CD4-positive, alpha-beta memory T cell (primary cell): ENCODE data around the gene HOXC12. TPM values are rescaled to one million over a fixed set of nuclear protein-coding genes. Genes with fewer than 3 reads are reported as not detected.

Experiments
- CTCF ChIA-PET: fragments of 350-600 bp; sonication (Branson Sonifier 250); formaldehyde crosslinking; loops from one replicate; lab custom pipeline; 2021; ENCODE audit warnings: inconsistent platforms; ENCODE audit not compliant: partially characterized antibody; lab: Charles Lee
- POLR2A ChIA-PET: fragments of 350-600 bp; sonication (Branson Sonifier 250); formaldehyde crosslinking; loops from one replicate; lab custom pipeline; 2021; ENCODE audit not compliant: partially characterized antibody; lab: Charles Lee
- DNase-seq, 5 donors: peaks; one replicate each; pipeline versions ENCODE4 v3.0.0 to v3.0.0-alpha.2; 2020 to 2022; ENCODE audit warnings: mixed read lengths in 1 of 5
- H3K27ac ChIP-seq: one replicate; pipeline ENCODE4 v1.7.0; 2013; ENCODE audit warnings: low read depth, low read length
- H3K27me3 ChIP-seq: 2 replicates; pipeline ENCODE4 v1.7.0; 2013; ENCODE audit warnings: mild to moderate bottlenecking, low read length, moderate library complexity; ENCODE audit not compliant: insufficient read depth
- H3K36me3 ChIP-seq: 2 replicates; pipeline ENCODE4 v1.7.0; 2013; ENCODE audit warnings: mild to moderate bottlenecking, low read length, moderate library complexity; ENCODE audit not compliant: insufficient read depth
- H3K4me1 ChIP-seq: 2 replicates; pipeline ENCODE4 v1.7.0; 2013; ENCODE audit warnings: mild to moderate bottlenecking, low read length, moderate library complexity; ENCODE audit not compliant: insufficient read depth
- H3K4me3 ChIP-seq, 2 donors: one replicate each; pipeline ENCODE4 v1.7.0; 2013; ENCODE audit warnings: low read length in 2 of 2, mild to moderate bottlenecking in 1 of 2
- H3K9me3 ChIP-seq, 2 donors: one replicate each; pipeline ENCODE4 v1.7.0; 2013; ENCODE audit warnings: low read length in 2 of 2, control low read depth in 1 of 2; ENCODE audit not compliant: control insufficient read depth in 1 of 2
- H3K27ac Mint-ChIP-seq, 7 donors: one replicate each; pipeline ENCODE4 v1.8.0; 2020 to 2021; ENCODE audit warnings: mixed read lengths in 7 of 7, mild to moderate bottlenecking in 6 of 7, inconsistent platforms in 3 of 7, moderate library complexity in 3 of 7
- H3K27me3 Mint-ChIP-seq, 2 donors: one replicate each; pipeline ENCODE4 v1.8.0; 2020 to 2021; ENCODE audit warnings: mixed read lengths in 2 of 2
- H3K36me3 Mint-ChIP-seq, 2 donors: one replicate each; pipeline ENCODE4 v1.8.0; 2020 to 2021; ENCODE audit warnings: mixed read lengths in 2 of 2, inconsistent platforms in 1 of 2, mild to moderate bottlenecking in 1 of 2
- H3K4me1 Mint-ChIP-seq, 4 donors: one replicate each; pipeline ENCODE4 v1.8.0; 2020 to 2021; ENCODE audit warnings: mixed read lengths in 4 of 4, mild to moderate bottlenecking in 1 of 4
- H3K4me3 Mint-ChIP-seq, 8 donors: one replicate each; pipeline ENCODE4 v1.8.0; 2020 to 2021; ENCODE audit warnings: mixed read lengths in 8 of 8, mild to moderate bottlenecking in 7 of 8, moderate library complexity in 6 of 8, inconsistent platforms in 3 of 8
- H3K9me3 Mint-ChIP-seq, 8 donors: one replicate each; pipeline ENCODE4 v1.8.0; 2020 to 2021; ENCODE audit warnings: mixed read lengths in 8 of 8, mild to moderate bottlenecking in 5 of 8, inconsistent platforms in 3 of 8, moderate library complexity in 1 of 8
- intact Hi-C: fragments of 100-400 bp; cut with micrococcal nuclease; formaldehyde crosslinking; loops from one replicate; pipeline ENCODE4 v1.15.1; 2023
- polyA plus RNA-seq, 2 donors: library from polyadenylated mRNA; unstranded; fragments of 300-500 nt; fragmentation: Illumina TruSeq; gene quantifications; one replicate each; pipeline ENCODE4 v1.2.3, GENCODE V29; 2021
- total RNA-seq, 2 experiments: library from RNA; stranded (reverse); gene quantifications; one replicate each; pipeline ENCODE4 v1.2.3, GENCODE V29; 2021

HOXC12 gene
- total and polyA plus RNA-seq, 4 experiments from 2014 or later, result not detected

GRCh38 chr12:53986686-53987483 is 32.2 kb downstream of the HOXC12 start:
- Mint-ChIP-seq H3K4me3 (peak overlapping the region in 3 of 8 donors; percentile 25 to 76 (median 35)), H3K4me1 (peaks cover 19 to 62% (median 33%) of the 10 kb centered on the region in 4 donors), H3K27ac (peak overlapping the region in 3 of 7 donors; percentile 22 to 75 (median 55)), H3K27me3 (peaks cover 78 to 83% of the 10 kb centered on the region in 2 donors), H3K9me3 (peaks cover 0 to 30% (median 5%) of the 10 kb centered on the region in 8 donors), H3K36me3 (peaks cover 0 to 1% of the 10 kb centered on the region in 2 donors)
- H3K36me3 ChIP-seq, result no peaks in the 10 kb centered on the region
- POLR2A ChIA-PET, result interaction anchor here (1.1 kb wide), 1 partner anchor 12 kb away, joined by 3 read pairs; no protein-coding TSS in a partner anchor
- intact Hi-C loops, result loop anchor here (5.0 kb wide), 1 partner anchor 35 kb away; the partner anchor contains the start of gene HOXC12
- peaks cover 36% of the 10 kb centered on the region for H3K4me1 ChIP-seq
- no peak overlapping the region for H3K4me3 ChIP-seq
- H3K9me3 ChIP-seq, result no peaks in the 10 kb centered on the region
- CTCF ChIA-PET, result interaction anchor here (1.0 to 2.4 kb wide), 5 partner anchors 14 to 215 kb away, joined by 3 to 8 read pairs (median 3); partner anchors contain the start of gene HOXC11
- peaks cover 95% of the 10 kb centered on the region for H3K27me3 ChIP-seq
- no peak for DNase-seq
- no peak overlapping the region for H3K27ac ChIP-seq

GRCh38 chr12:53987787-53988230 is 33.1 kb downstream of the HOXC12 start:
- Histone ChIP-seq H3K27ac (no peak overlapping the region), H3K4me3 (no peak overlapping the region), H3K27me3 (peaks cover 95% of the 10 kb centered on the region), H3K9me3 (no peaks in the 10 kb centered on the region), H3K4me1 (peaks cover 36% of the 10 kb centered on the region), H3K36me3 (no peaks in the 10 kb centered on the region)
- H3K4me3 Mint-ChIP-seq, result peak overlapping the region in 1 of 8 donors; percentile 17
- intact Hi-C loops, result loop anchor here (5.0 kb wide), 1 partner anchor 36 kb away; the partner anchor contains the start of gene HOXC12
- DNase-seq, result no peak
- H3K27me3 Mint-ChIP-seq, result peaks cover 80 to 84% of the 10 kb centered on the region in 2 donors
- H3K36me3 Mint-ChIP-seq, result peaks cover 0 to 1% of the 10 kb centered on the region in 2 donors
- ChIA-PET POLR2A (interaction anchor here (1.1 kb wide), 1 partner anchor 12 kb away, joined by 3 read pairs; no protein-coding TSS in a partner anchor), CTCF (interaction anchor here (0.8 to 1.5 kb wide), 8 partner anchors 15 to 224 kb away, joined by 3 to 4 read pairs (median 3); partner anchors contain the start of gene HOXC11)
- H3K27ac Mint-ChIP-seq, result peak overlapping the region in 1 of 7 donors; percentile 75
- H3K9me3 Mint-ChIP-seq, result peaks cover 0 to 24% (median 4%) of the 10 kb centered on the region in 8 donors
- peaks cover 19 to 62% (median 33%) of the 10 kb centered on the region in 4 donors for H3K4me1 Mint-ChIP-seq

GRCh38 chr12:53988541-53989226 is 34.0 kb downstream of the HOXC12 start:
- H3K36me3 Mint-ChIP-seq, result peaks cover 0 to 1% of the 10 kb centered on the region in 2 donors
- H3K4me1 Mint-ChIP-seq, result peaks cover 19 to 62% (median 31%) of the 10 kb centered on the region in 4 donors
- H3K27me3 ChIP-seq, result peaks cover 94% of the 10 kb centered on the region
- ChIA-PET CTCF (interaction anchor here (1.2 to 1.5 kb wide), 4 partner anchors 196 to 223 kb away, joined by 3 to 4 read pairs (median 4); no protein-coding TSS in a partner anchor), POLR2A (no interaction called here)
- no peak overlapping the region for H3K4me3 ChIP-seq
- DNase-seq, result no peak
- intact Hi-C loops, result loop anchor here (1.0 to 5.0 kb wide), 2 partner anchors 36 to 197 kb away; partner anchors contain the start of gene HOXC12
- peaks cover 79 to 84% of the 10 kb centered on the region in 2 donors for H3K27me3 Mint-ChIP-seq
- H3K4me3 Mint-ChIP-seq, result peak overlapping the region; percentile 2 to 70 (median 54)
- H3K9me3 ChIP-seq, result no peaks in the 10 kb centered on the region
- H3K36me3 ChIP-seq, result no peaks in the 10 kb centered on the region
- peaks cover 36% of the 10 kb centered on the region for H3K4me1 ChIP-seq
- H3K27ac ChIP-seq, result no peak overlapping the region
- peaks cover 0 to 15% (median under 1%) of the 10 kb centered on the region in 8 donors for H3K9me3 Mint-ChIP-seq
- peak overlapping the region in 2 of 7 donors; percentile 29 to 75 for H3K27ac Mint-ChIP-seq

GRCh38 chr12:53989227-53990113 is 34.8 kb downstream of the HOXC12 start:
- DNase-seq, result peak in 1 of 5 donors; percentile 36
- Mint-ChIP-seq H3K4me1 (peaks cover 23 to 64% (median 33%) of the 10 kb centered on the region in 4 donors), H3K27ac (peak overlapping the region in 2 of 7 donors; percentile 73 to 75), H3K27me3 (peaks cover 84 to 88% of the 10 kb centered on the region in 2 donors), H3K36me3 (peaks cover 0 to 1% of the 10 kb centered on the region in 2 donors), H3K4me3 (peak overlapping the region; percentile 2 to 70 (median 54)), H3K9me3 (peaks cover 0 to 18% (median 1%) of the 10 kb centered on the region in 8 donors)
- ChIA-PET CTCF (interaction anchor here (1.2 kb wide), 1 partner anchor 218 kb away, joined by 4 read pairs; no protein-coding TSS in a partner anchor), POLR2A (interaction anchor here (1.0 kb wide), 1 partner anchor 28 kb away, joined by 3 read pairs; no protein-coding TSS in a partner anchor)
- peaks cover 94% of the 10 kb centered on the region for H3K27me3 ChIP-seq
- H3K4me3 ChIP-seq, result no peak overlapping the region
- no peaks in the 10 kb centered on the region for H3K36me3 ChIP-seq
- no peaks in the 10 kb centered on the region for H3K9me3 ChIP-seq
- H3K4me1 ChIP-seq, result peaks cover 36% of the 10 kb centered on the region
- no peak overlapping the region for H3K27ac ChIP-seq
- intact Hi-C loops, result loop anchor here (1.0 to 10.0 kb wide), 3 partner anchors 37 to 365 kb away; partner anchors contain the start of gene HOXC12

- Histone ChIP-seq H3K27me3 (peaks cover 98% of the 10 kb centered on the region), H3K9me3 (no peaks in the 10 kb centered on the region), H3K27ac (no peak overlapping the region), H3K36me3 (no peaks in the 10 kb centered on the region), H3K4me1 (peaks cover 40% of the 10 kb centered on the region), H3K4me3 (no peak overlapping the region)
- Mint-ChIP-seq H3K4me3 (peak overlapping the region in 3 of 8 donors; percentile 2 to 8 (median 5)), H3K27ac (peak overlapping the region in 3 of 7 donors; percentile 31 to 75 (median 67)), H3K36me3 (no peaks in the 10 kb centered on the region), H3K9me3 (peaks cover 0 to 15% (median 1%) of the 10 kb centered on the region in 8 donors), H3K27me3 (peaks cover 86 to 88% of the 10 kb centered on the region in 2 donors), H3K4me1 (peaks cover 27 to 64% (median 36%) of the 10 kb centered on the region in 4 donors)
- POLR2A ChIA-PET, result interaction anchor here (0.8 to 1.0 kb wide), 2 partner anchors 14 to 29 kb away, joined by 3 read pairs; no protein-coding TSS in a partner anchor
- CTCF ChIA-PET, result interaction anchor here (1.2 to 2.2 kb wide), 4 partner anchors 11 to 217 kb away, joined by 3 to 7 read pairs (median 4); no protein-coding TSS in a partner anchor
- intact Hi-C loops, result loop anchor here (10.0 kb wide), 1 partner anchor 364 kb away; no protein-coding TSS in a partner anchor
- no peak for DNase-seq
Measured at GRCh38 chr12:53990311-53991076, 35.8 kb downstream of the HOXC12 start.
